Activated naive CD4-positive, alpha-beta T cell treated with anti-CD3 and anti-CD28 coated beads, Interleukin-2, amount 10 ng/mL, durations not matched to agents 7 days and 5 days (primary cell): Measurements from ENCODE around the gene PRXL2B.
"Not testable (repeated sequence)": the region's sequence is repeated elsewhere in the genome, so short reads cannot be mapped to it uniquely, and the experiment has no call there.

Experiments
- CTCF ChIA-PET: fragments of 350-600 bp; sonication (Branson Sonifier 250); formaldehyde crosslinking; loops from one replicate; lab custom pipeline; 2021; ENCODE audit warnings: antibody characterized with exemption; lab: Charles Lee
- DNase-seq: peaks from one replicate; pipeline ENCODE4 v3.0.0-alpha.2; 2020
- H3K27ac Mint-ChIP-seq: one replicate; pipeline ENCODE4 v1.8.0; 2021; ENCODE audit warnings: mild to moderate bottlenecking, moderate library complexity, mixed read lengths
- H3K27me3 Mint-ChIP-seq: one replicate; pipeline ENCODE4 v1.8.0; 2021; ENCODE audit warnings: mild to moderate bottlenecking, mixed read lengths
- H3K36me3 Mint-ChIP-seq: one replicate; pipeline ENCODE4 v1.8.0; 2021; ENCODE audit warnings: mixed read lengths
- H3K4me1 Mint-ChIP-seq: one replicate; pipeline ENCODE4 v1.8.0; 2021; ENCODE audit warnings: mixed read lengths
- H3K4me3 Mint-ChIP-seq: one replicate; pipeline ENCODE4 v1.8.0; 2021; ENCODE audit warnings: mild to moderate bottlenecking, moderate library complexity, mixed read lengths
- H3K9me3 Mint-ChIP-seq: one replicate; pipeline ENCODE4 v1.8.0; 2021; ENCODE audit warnings: mixed read lengths

Gene PRXL2B

DNA sequence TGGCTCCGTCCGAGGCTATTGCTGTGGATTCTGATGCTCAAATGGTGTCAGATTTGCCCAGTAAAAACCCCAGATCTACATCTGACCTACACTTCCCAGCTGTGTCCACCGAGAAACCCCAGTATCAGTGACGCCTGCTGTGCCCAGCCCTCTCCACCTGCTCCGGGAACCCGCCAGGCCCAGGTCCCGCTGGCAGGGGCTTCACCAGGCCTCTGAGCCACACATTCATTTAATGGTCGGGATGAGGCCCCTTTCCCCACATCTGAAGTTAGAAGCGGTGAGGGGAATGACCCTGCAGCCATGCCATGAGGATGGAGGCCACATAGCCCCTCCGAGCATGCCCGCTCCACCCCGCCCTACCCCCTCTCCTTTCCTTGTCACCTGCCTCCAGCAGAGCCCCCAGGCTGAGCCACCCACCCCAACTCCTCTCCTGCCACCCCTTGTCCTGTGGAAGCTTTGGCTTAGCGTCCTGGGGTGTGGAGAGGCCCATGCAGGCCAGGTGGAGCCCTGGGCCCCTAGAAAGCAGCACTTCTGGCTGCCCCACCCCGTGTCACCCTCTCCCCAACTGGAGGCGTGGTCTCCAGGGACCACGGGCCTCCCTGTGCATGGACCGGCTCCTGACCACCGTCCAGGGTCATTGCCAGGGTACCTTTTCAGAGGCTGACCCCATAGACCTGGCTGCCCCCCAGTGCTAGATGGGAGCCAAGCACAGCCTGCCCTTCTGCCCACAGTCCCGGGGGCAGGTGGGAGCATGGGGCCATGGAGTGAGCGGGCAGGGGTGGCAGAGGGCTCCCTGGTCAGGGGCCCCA, 22.4 kb upstream of the PRXL2B start:
- Mint-ChIP-seq H3K4me1 (peaks cover 7% of the 10 kb centered on the region), H3K9me3 (no peaks in the 10 kb centered on the region), H3K27ac (peak overlapping the region; percentile 37), H3K36me3 (peaks cover 8% of the 10 kb centered on the region), H3K4me3 (no peak overlapping the region), H3K27me3 (peaks cover 3% of the 10 kb centered on the region)
- DNase-seq = no peak
- CTCF ChIA-PET = interaction anchor here (1.2 to 3.7 kb wide), 2 partner anchors 18 to 21 kb away, joined by 6 to 16 read pairs; no protein-coding TSS in a partner anchor

DNA sequence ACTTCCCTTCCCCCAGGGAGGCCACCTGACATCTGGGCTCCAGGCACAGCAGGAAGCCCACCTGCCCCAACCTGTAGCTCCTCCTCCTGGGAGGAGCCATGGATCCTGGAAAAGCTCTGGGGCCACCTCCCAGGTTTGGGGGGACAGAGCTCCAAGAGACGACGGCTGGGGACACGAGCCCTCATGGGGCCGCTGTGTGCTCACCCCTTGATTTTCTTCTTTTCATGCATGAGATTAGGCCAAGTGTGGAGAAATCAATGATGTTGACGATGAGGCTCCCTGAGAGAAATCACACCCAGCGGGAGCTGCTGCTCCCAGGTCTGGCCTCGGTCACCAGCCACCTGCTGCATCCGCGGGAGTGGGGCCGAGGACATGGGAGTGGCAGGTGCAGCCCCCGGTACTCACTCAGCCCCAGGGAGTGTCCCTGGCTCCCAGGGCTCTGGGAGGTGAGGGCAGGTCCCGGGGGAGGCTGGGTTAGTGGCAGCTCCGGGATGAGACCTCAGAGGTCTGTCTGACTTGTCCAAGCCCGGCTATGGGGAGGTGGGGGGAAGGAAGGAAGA, 21.7 kb upstream of the PRXL2B start:
- no peak overlapping the region for H3K27ac Mint-ChIP-seq
- CTCF ChIA-PET = interaction anchor here (1.2 kb wide), 1 partner anchor 20 kb away, joined by 6 read pairs; no protein-coding TSS in a partner anchor

DNA sequence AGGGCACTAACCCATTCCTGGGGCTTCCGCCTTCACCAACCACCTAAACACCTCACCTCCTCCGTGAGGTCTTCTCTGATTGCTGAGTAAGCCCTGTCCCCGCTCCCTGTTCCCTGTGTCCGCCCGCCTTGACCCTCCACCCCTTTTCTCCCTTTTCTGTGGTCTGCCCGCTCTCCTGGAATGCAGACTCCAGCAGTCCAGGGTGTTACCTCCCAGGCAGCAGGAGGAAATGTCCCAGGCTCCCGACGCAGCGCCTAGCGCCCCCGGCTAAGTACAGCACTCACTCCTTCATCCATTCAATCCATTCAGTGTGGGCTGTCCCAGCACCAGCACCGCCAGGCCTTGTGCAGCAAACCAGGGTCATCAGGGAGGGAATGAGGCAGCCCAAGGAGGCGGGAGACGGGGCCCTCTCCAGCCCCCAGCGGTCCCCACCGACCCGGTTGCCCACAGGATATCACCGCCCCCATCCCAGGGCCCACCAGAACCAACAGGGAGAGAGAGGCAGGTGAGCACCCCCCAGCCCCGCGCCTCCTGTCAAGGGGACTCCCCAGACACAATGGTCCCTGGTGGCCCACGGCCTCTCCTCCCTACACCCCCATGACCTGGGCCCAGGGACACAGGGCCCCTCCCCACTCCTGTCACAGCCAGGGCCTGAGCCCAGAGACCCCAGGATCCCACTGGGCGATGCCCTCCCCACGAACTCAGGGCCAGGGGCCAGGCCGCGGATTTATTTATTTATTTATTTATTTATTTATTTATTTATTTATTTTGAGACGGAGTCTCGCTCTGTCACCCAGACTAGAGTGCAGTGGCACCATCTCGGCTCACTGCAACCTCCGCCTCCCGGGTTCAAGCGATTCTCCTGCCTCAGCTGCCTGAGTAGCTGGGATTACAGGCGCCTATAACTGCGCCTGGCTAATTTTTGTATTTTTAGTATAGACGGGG, 20.2 kb upstream of the PRXL2B start:
- no peak overlapping the region for H3K27ac Mint-ChIP-seq
- no peaks in the 10 kb centered on the region for H3K9me3 Mint-ChIP-seq
- DNase-seq = no peak
- peaks cover 12% of the 10 kb centered on the region for H3K27me3 Mint-ChIP-seq
- H3K4me3 Mint-ChIP-seq = no peak overlapping the region
- CTCF ChIA-PET = no interaction called here
- peaks cover 2% of the 10 kb centered on the region for H3K4me1 Mint-ChIP-seq
- peaks cover 7% of the 10 kb centered on the region for H3K36me3 Mint-ChIP-seq

More for the DNA sequence above, 21.7 kb upstream of the PRXL2B start:
- Mint-ChIP-seq H3K4me3 (no peak overlapping the region), H3K36me3 (peaks cover 8% of the 10 kb centered on the region), H3K4me1 (peaks cover 6% of the 10 kb centered on the region), H3K27me3 (peaks cover 3% of the 10 kb centered on the region), H3K9me3 (no peaks in the 10 kb centered on the region)
- no peak for DNase-seq

DNA sequence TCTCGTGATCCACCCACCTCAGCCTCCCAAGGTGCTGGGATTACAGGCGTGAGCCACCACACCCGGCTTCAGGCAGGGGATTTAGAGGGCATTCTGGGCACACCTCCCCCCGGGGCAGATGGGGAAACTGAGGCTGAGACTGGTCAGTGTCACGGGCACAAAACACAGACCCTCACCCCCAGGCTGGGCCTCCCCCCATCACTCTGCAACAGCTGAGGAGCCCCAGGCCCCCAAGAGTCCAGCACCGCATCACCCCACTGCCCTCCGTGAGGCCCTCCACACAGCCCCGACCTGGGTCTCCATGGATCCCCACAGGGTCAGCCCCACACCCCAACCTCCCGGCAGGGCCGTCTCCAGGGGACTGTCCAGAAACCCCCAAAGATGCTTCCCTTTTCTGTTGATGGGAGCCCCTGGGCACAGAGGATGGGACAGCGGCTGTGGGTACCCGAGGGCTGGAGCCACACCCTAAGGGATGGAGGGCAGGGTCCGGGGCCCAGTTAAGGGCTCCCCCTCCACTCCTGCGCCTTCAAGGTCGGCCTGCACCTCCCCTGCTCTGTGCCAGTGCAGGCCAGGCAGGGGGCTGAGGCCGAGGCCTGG, 19.4 kb upstream of the PRXL2B start:
- CTCF ChIA-PET = no interaction called here
- Mint-ChIP-seq H3K9me3 (no peaks in the 10 kb centered on the region), H3K4me3 (no peak overlapping the region), H3K36me3 (peaks cover 4% of the 10 kb centered on the region), H3K27me3 (peaks cover 12% of the 10 kb centered on the region), H3K27ac (no peak overlapping the region), H3K4me1 (no peaks in the 10 kb centered on the region)
- no peak for DNase-seq

DNA sequence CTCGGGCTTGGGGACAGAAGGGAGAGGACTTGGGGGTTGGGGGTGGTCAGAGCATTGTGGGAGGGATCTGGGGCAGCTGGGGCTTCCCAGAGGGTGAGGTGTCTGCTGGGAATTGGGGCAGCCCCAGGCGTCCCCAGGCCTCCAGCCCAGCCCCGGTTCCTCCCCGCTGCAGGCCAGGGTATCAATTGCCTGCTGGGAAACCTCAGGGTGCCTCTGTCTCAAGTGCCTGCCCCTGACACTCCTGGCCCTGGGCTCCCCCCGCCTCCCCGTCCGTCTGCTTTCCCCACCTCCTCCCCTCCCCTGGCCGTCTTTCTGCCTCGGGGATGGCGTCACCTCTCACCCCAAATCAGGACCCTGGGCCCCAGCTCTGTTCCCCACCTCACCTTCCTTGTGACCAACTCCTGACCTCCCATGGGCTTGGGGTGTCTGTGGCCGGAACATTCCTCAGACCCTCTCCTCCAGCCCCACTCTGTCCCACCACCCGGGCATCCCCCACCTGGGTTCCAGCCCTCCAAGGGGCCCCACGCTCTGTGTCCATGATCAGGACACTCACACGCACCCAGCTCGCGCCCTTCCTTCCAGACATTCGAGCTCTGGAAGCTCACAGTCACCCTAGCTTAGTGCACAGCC, 18.3 kb upstream of the PRXL2B start:
- peaks cover 12% of the 10 kb centered on the region for H3K36me3 Mint-ChIP-seq
- peaks cover 17% of the 10 kb centered on the region for H3K27me3 Mint-ChIP-seq
- CTCF ChIA-PET, DNase-seq, H3K4me1 Mint-ChIP-seq, H3K27ac Mint-ChIP-seq, H3K9me3 Mint-ChIP-seq, H3K4me3 Mint-ChIP-seq: not testable (repeated sequence)

DNA sequence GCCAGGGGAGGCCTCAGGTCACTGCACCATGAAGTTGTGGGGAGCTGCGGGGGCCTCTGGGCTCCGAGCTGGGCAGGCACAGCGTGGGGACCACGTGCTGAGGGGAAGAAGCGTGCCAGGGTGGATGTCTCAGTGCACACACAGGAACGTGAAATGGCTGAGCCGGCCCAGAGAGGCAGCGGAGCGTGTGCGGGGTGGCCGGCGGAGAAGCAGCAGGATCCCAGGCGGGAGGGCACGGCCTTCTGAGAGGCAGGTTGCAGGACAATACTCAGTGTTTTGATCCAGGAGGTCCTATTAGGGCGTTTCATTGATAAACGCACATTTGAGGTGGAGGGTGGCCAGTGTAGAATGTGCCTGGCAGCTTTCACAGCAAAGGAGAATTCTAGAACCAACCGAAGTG, 17.5 kb upstream of the PRXL2B start:
- Mint-ChIP-seq H3K36me3 (peaks cover 16% of the 10 kb centered on the region), H3K27me3 (peaks cover 17% of the 10 kb centered on the region), H3K9me3 (peaks cover 16% of the 10 kb centered on the region), H3K27ac (no peak overlapping the region), H3K4me3 (no peak overlapping the region), H3K4me1 (peaks cover 5% of the 10 kb centered on the region)
- no peak for DNase-seq
- CTCF ChIA-PET = no interaction called here

DNA sequence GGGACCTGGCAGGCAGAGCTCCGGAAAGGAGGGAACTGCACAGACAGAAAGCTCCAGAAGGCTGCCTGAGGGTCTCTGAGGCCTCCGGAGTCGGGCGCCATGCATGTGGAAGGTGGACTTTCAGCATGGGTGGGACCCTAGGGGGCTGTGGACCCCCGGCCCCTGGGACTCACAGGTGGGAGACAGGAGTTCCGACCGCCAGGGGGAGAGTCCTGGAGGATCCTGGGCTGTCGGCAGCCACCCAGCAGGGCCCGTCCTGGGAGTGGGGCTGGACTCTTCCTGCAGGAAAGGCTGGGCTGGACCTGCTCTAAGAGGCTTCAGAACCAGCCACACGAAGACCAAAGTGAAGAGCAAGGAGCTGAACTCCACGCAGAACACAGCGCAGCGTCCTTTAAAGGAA, 16.9 kb upstream of the PRXL2B start:
- not testable (repeated sequence) for H3K27ac Mint-ChIP-seq, H3K4me3 Mint-ChIP-seq, H3K4me1 Mint-ChIP-seq, DNase-seq
- CTCF ChIA-PET = interaction anchor here (1.6 kb wide), 1 partner anchor 13 kb away, joined by 3 read pairs; the partner anchor contains the start of gene TNFRSF14
- Mint-ChIP-seq H3K9me3 (peaks cover 19% of the 10 kb centered on the region), H3K36me3 (peaks cover 17% of the 10 kb centered on the region), H3K27me3 (peaks cover 17% of the 10 kb centered on the region)

DNA sequence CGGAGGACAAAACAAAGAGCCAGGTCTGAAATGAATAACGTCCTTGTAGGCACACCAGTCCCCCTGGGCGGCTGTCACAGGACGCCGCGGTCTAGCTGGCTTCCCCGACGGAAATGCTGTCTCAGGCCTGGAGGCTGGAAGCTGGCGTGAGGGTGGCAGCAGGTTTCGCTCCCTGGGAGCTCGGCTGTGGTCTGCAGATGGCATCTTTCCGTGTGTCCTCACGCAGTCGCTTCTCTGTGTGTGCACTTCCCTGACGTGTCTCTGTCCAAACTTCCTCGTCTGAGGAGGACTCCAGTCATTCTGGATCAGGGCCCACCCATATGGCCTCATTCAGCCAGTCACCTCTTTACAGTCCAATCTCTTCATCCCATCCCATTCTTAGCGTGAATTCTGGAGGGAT, 16.2 kb upstream of the PRXL2B start:
- DNase-seq = no peak
- CTCF ChIA-PET = interaction anchor here (1.6 kb wide), 1 partner anchor 14 kb away, joined by 3 read pairs; the partner anchor contains the start of gene TNFRSF14
- peaks cover 19% of the 10 kb centered on the region for H3K9me3 Mint-ChIP-seq
- peaks cover 17% of the 10 kb centered on the region for H3K36me3 Mint-ChIP-seq
- peak overlapping the region; percentile 37 for H3K27ac Mint-ChIP-seq
- peaks cover 17% of the 10 kb centered on the region for H3K27me3 Mint-ChIP-seq
- no peak overlapping the region for H3K4me3 Mint-ChIP-seq
- peaks cover 11% of the 10 kb centered on the region for H3K4me1 Mint-ChIP-seq

DNA sequence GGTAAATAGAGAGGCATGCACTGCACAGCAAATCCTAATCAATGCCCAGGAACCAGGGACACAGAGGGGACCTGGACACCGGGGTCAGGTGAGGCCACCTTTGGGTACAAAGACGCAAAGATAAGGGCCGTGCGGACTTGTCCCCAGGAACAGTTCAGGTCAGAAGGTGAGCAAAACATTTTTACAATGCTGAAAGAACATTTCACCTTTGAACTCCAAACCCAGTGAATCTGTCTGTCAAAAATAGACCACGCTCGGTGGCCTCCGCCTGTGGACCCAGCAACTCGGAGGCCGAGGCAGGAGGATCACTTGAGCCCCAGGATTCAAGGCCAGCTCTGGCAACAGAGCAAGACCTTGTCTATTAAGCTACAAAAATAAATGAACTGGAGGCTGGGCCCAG, 15.2 kb upstream of the PRXL2B start:
- CTCF ChIA-PET = no interaction called here
- peaks cover 17% of the 10 kb centered on the region for H3K36me3 Mint-ChIP-seq
- H3K4me3 Mint-ChIP-seq = no peak overlapping the region
- peaks cover 17% of the 10 kb centered on the region for H3K27me3 Mint-ChIP-seq
- H3K27ac Mint-ChIP-seq = no peak overlapping the region
- no peak for DNase-seq
- peaks cover 22% of the 10 kb centered on the region for H3K4me1 Mint-ChIP-seq
- H3K9me3 Mint-ChIP-seq = peaks cover 19% of the 10 kb centered on the region

DNA sequence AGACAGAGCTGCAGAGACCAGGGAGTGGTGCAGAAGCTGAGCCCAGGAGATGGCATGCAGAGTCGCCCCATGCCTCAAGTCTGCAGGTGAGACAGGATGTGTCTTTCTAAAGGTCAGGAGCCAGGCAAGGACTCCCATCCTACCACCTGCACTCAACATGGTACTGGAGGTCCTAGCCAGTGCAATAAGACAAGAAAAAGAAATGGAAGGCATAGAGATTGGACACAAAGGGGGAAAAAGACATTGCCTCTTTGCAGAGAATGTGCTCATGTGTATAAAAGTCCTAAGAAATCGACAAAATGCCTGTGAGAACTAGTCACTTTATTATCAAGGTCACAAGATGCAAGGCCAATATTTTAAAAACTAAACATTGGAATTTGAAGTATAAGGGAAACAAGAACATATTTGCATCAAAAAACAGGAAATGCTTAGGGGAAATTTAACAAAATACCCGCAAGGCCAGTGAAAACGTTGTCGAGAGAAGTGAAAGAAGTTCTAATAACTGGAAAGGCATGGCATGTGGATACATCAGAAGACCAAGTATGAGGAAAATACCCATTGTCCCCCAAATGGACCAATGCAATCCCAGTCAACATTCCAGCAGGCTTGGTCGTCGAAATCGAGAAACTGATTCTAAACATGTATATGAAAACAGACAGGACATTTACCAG, 13.2 kb upstream of the PRXL2B start:
- peaks cover 16% of the 10 kb centered on the region for H3K27me3 Mint-ChIP-seq
- no peak overlapping the region for H3K27ac Mint-ChIP-seq
- H3K36me3 Mint-ChIP-seq = peaks cover 17% of the 10 kb centered on the region
- CTCF ChIA-PET = interaction anchor here (1.3 to 1.5 kb wide), 2 partner anchors 11 to 12 kb away, joined by 5 to 7 read pairs; no protein-coding TSS in a partner anchor
- no peak for DNase-seq
- peaks cover 19% of the 10 kb centered on the region for H3K9me3 Mint-ChIP-seq
- H3K4me1 Mint-ChIP-seq = peaks cover 37% of the 10 kb centered on the region
- no peak overlapping the region for H3K4me3 Mint-ChIP-seq

DNA sequence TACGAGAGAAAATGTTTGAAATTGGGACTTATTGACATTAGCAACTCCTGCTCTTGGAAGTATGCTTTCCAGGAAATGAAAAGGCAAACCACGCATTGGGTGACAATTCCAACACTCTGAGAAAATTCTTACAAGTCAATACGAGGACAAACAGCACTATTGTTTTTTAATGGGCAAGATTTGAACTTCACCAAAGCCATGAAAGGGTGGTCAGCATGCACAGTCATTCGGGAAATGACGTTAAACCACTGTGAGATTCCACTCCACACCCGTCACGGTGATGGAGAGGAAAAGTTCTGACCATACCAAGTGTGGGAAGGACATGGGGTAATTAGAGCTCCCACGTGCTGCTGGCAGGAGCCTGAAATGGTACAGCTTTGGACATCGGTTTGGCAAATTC, 12.2 kb upstream of the PRXL2B start:
- CTCF ChIA-PET = interaction anchor here (1.5 kb wide), 1 partner anchor 12 kb away, joined by 5 read pairs; no protein-coding TSS in a partner anchor
- DNase-seq = no peak
- H3K27me3 Mint-ChIP-seq = peaks cover 14% of the 10 kb centered on the region
- H3K4me1 Mint-ChIP-seq = peaks cover 45% of the 10 kb centered on the region
- H3K4me3 Mint-ChIP-seq = no peak overlapping the region
- H3K27ac Mint-ChIP-seq = no peak overlapping the region
- peaks cover 21% of the 10 kb centered on the region for H3K36me3 Mint-ChIP-seq
- H3K9me3 Mint-ChIP-seq = peaks cover 19% of the 10 kb centered on the region

DNA sequence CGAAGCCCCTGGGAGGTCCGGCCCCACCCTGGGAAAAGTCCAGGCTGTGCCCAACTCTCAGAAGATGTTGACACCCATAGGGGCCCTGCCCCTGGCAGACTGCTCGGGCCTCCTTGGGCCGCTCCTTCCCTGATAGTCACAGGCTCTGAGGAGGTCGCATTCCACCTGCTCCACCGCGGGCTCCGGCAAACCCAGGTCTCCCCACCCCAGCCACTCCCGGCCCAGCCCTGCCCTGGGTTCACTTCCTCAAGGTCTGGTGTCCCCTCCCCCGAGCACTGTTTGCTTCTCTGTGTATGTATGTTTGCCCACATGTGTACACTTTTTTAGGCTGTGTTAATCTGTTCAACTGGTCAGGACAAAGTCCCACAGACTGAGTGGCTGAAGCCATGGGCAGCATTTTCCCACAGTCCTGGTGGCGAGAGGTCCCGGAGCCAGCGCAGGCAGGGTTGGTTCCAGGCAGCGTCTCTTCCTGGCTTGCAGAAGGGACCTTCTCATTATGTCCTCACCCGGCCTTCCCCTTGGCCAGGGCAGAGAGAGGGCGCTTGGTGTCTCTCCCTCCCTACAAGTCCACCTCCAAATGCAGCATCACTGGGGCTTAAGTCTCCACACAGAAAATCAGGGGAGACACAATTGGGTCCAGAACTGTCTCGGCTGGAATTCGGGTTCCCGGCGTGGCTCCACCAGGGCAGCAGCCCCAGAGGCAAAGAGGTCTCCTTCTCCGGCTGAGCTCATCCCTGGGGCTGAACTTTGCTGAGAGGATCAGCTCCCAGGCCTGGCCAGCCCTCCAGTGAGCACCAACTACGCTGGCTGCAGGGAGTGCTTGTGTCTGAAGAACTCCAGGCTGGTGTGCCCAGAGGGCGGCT, 10.5 kb upstream of the PRXL2B start:
- H3K36me3 Mint-ChIP-seq = peaks cover 20% of the 10 kb centered on the region
- peaks cover 5% of the 10 kb centered on the region for H3K27me3 Mint-ChIP-seq
- no peak for DNase-seq
- H3K27ac Mint-ChIP-seq = peak overlapping the region; percentile 71
- no peak overlapping the region for H3K4me3 Mint-ChIP-seq
- peaks cover 59% of the 10 kb centered on the region for H3K4me1 Mint-ChIP-seq
- H3K9me3 Mint-ChIP-seq = peaks cover 19% of the 10 kb centered on the region
- CTCF ChIA-PET = interaction anchor here (2.7 kb wide), 1 partner anchor 15 kb away, joined by 14 read pairs; no protein-coding TSS in a partner anchor
